HG03139 (cell line): Measurements from ENCODE around the gene AEBP1.
"Not testable (repeated sequence)": the region's sequence is repeated elsewhere in the genome, so short reads cannot be mapped to it uniquely, and the experiment has no call there.

Experiments used
- ATAC-seq: cut with Tn5 transposase; IDR thresholded peaks from one replicate; pipeline ENCODE4 v1.9.1; 2021; ENCODE audit not compliant: unreplicated experiment

Gene AEBP1

DNA sequence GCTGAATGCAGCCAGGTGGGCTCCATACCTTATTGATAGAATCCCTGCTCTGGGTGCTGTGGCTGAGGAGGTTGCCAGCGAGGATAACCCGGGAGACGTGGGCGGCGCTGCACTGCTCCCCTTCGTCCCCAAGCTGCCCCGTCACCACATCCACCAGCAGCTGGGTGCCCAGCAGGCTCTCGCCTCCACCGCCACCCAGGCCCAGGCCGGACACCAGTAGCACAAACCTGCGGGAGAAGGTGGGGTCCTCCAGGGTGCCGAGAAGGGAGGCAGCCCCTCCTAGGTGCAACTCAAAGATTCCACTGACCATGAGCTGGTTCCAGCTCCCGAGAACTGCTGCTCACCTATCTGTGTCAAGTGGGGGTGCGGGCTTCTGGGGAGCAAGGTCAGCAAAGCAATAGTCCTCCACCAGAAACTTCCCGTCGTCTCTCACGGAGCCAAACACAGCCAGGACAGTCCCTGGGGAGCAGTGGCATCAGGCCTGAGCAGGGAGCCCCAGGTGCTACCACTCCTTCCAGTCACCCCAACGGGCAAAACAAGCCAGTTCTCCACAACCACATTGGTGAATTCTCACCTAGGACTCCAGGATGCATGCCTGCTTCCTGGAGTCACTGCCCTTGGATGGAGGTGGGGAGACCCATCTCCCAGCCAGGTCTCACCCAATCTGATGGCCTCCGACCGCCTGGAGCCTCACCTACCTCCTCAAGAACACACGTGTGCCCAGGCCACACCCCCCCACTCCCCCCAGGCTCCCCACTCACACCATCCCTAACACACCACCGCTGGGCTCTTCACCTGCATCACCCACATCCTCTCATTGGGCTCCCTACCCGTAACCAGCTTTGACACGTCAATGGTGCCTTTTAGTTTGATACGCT, 12.9 kb downstream of the AEBP1 start:
- ATAC-seq, result no peak

DNA sequence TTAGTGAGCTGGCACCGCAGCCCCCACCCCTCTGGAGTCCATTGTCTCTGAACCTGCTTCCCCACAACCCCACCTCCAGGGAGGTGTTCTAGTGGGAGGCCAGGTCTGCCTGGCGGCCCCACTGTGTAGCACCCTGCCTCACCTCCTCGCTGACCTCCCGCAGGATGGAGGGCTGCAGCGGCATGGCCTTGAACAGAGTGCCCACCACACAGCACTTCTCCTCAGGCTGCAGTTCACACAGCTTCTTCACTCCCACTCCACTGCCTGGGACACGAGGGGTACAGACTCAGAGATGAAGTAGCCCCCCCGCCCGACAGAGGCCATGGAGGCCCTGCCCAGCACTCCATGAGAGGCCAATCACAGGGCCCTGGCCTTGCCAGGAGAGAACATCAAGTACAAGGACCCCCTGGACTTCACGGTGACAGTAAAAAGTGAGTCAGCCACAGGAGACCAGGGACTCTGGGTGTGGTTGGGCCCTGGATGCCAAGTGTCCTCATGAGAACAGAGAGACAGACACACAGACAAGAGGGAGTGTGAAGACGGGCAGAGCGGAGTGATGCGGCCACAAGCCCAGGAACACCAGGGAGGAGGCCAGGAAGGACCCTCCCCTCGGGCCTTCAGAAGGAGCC, 13.8 kb downstream of the AEBP1 start:
- ATAC-seq, result no peak

DNA sequence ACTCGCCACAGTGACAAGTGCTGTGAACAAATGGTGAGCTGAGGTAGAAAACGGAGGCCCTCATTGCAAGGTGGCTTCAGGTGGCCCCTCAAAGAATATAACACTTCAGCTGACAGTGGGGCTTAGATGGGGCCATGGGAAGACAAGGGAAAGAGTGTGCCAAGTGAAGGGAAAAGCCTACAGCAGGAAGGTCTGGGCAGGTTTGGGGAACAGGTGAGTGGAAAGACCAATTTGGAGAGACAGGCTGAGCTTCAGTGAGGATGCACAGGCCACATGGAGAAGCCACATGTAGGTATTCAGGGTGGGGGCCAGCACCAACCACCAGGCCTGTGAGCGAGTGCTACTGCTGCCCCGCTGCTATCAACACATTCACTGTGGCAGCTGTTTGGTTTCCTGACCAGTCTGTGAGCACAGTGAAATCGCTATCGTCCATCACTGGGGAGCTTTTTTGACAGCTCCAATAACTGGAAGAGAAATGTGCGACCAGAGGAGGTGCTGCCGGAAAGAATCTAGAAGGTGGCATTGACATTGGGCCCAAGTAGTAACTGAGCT, 15.8 kb downstream of the AEBP1 start:
- no peak for ATAC-seq

DNA sequence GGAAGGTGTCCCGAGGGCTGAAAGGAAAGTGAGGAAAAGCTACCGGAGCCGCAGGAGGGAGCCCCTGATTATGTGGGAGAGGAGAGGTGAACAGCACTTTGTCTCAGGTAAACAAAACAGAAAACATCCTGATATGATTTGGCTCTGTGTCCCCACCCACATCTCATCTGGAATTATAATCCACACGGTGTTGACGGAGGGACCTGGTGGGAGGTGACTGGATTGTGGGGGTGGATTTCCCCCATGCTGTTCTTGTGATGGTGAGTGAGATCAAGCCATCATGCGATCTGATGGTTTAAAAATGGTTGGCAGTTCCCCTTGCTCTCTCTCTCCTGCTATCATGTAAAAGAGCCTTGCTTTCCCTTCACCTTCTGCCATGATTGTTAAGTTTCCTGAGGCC, 16.2 kb downstream of the AEBP1 start:
- ATAC-seq, result no peak

DNA sequence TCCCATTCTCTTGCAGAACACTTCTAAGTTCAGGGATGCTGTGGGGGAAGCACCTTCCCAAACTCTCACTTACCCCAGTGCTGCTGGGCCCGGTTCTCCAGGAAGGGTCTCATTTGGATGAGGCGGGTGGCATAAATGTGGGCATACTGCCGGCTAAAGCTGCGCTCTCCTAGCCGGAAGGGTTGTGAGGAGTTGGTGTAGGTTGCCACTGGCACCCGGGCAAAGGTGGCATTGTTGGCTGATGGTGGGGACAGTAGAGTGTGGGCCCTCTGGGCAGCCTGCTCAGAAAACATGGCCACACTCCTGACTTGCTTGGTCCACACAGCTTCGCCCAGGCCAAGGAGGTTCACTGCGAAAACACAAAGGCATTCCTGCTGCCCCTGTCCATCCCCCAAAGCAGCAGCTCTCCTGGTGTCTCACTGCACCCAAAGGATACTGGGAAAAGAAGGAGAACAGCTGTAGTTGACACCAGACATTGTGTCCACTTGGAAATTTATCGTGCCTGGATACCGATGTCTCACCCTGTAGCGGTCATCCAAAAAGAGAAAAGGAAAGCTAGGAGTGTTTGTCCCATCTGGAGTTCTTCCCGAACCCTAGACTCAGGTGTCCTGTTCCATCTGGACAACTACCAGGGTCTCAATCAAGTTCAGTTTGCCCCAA, 17.7 kb downstream of the AEBP1 start:
- ATAC-seq, result no peak

DNA sequence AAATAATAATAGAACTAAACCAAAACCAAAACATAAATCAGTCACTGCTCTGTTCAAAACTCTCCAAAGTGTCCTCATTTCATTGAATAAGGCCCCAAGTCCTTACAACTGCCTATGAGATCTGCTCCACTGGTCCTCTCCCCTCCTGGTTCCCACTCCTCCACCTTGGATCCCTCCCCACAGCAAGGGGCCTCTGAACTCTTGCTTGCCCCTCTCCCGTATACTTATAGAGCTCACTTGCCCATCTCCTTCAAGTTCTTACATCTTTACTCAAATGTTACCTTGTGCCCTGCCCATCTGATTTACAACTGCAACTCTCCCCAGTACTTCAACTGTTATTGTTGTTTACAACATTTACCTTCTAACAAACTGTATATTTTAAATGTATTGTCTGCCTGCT, 18.4 kb downstream of the AEBP1 start:
- no peak for ATAC-seq

DNA sequence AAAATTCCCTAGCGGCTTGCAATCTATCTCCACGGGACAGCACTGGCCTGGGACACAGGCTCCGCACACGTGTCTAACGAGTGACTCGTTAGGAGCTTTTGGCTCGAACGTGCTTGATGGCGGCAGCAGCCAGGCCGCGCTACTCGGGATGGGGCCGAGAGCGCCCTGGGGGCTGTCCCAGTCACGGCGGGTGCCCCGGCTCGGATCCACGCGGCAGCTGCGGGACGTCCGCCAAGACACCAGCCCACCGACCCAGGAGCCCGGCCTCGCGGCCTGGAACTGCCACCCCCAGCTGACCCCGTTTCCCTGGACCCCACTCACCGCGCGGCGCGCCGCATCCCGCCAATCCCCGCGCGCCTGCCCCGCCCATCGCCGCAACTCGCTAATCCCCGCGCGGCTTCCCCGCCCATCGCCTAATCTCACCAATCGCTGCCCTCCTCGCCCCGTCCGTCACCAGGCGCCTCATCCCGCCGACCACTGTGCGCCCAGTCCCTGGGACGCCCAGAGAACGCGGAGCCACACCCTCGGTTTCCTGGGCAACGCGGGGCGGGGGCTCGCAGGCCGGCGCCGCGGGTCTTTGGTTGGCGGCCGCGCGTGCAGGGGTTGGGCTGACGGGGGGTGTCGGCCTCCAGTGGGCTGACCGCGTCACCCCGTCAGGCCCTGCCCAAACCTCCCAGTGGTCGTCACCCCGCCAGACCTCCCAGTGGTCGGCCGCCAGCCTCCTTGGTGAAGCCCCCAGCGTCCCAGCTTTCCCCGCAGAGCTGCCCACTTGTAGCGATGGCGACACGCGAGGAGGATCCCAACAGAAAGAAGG, 19.3 kb downstream of the AEBP1 start, which contains the start of gene POLD2:
POLD2 (minus strand) TSS at position 359 of the 814 bp plus-strand sequence. CDS start 1,495 bp downstream, outside the sequence.
- peak; percentile 98 for ATAC-seq

DNA sequence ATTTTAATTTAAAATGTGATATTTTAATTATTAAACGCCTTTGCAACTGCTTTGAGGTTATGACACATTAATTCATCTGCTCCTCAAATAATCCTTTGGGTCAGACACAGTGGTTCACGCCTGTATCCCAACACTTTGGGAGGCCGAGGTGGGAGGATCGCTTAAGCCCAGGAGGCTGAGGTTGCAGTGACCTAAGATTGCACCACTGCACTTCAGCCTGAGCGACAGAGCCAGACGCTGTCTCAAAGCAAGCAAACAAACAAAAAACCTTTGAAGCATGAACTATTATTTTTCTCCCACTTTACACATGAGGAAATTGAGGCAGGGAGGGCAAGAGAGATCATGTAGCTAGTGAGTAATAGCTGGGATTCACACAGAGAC, 20.7 kb downstream of the AEBP1 start:
- ATAC-seq, result no peak

DNA sequence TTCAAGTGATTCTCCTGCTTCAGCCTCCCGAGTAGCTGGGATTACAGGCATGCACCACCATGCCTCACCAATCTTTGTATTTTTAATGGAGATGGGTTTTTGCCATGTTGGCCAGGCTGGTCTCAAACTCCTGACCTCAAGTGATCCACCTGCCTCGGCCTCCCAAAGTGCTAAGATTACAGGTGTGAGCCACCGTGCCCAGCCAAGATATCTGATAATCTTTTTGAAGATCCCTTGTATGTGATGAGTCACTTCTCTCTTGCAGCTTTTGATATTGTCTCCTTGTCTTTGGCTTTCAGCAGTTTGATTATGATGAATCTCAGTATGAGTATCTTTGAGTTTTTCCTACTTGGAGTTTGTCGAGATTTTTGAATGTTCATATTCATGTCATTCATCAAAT, 22.4 kb downstream of the AEBP1 start:
- not testable (repeated sequence) for ATAC-seq

DNA sequence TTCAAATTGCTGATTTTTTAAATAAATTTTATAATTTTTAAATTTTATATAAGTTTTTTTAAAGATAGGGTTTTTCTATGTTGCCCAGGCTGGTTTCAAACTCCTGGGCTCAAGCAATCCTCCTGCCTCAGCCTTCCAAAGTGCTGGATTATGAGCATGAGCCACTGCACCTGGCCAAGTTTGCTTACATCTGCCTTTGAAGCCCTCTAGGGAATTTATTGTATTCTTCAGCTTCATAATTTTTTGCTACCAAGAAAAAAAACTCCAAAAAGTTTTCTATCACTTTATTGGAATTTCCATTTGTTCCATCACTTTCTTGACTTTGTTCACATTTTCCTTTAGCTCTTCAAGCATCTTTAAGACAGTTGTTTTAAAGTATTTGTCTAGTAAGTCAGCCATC, 23.0 kb downstream of the AEBP1 start:
- ATAC-seq, result no peak

DNA sequence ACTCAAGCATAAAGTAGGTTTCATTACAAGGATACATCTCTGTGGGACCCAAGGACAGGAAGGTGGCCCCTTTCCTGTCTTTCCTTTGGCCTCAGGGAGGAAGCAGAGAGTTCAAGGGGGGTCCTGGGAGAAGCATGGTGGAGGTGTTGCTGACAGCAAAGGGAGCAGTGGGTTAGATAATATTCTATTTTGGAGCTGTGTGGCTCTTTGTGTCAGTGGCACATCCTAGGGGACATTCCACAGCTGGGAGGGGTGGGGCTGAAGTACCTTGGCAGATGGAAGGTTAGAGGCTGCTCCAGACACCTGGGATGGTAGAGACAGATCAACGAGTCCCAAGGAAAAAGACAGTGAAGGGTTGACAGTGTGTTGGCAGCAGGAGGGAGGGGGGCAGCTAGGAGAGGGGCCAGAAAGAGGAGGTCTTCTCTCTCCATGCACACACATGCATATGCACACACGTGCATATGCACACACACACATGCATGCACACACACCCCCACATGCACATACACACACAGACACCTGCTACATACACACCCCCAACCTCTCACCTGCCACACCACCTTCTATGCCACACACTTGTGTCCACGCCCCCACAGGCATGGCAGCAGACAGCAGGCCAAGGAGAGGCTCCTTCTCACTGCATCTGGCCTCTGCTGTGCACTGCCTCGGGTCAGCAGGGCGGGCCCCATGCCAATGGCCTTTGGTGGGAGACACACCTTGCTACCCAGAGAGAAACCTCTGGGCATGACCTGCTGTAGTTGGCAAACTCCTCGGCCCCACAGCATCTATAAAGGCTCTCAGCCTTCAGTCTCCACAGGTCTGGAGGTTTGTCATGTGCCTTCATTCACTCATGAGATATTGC, 24.8 kb downstream of the AEBP1 start:
- no peak for ATAC-seq

DNA sequence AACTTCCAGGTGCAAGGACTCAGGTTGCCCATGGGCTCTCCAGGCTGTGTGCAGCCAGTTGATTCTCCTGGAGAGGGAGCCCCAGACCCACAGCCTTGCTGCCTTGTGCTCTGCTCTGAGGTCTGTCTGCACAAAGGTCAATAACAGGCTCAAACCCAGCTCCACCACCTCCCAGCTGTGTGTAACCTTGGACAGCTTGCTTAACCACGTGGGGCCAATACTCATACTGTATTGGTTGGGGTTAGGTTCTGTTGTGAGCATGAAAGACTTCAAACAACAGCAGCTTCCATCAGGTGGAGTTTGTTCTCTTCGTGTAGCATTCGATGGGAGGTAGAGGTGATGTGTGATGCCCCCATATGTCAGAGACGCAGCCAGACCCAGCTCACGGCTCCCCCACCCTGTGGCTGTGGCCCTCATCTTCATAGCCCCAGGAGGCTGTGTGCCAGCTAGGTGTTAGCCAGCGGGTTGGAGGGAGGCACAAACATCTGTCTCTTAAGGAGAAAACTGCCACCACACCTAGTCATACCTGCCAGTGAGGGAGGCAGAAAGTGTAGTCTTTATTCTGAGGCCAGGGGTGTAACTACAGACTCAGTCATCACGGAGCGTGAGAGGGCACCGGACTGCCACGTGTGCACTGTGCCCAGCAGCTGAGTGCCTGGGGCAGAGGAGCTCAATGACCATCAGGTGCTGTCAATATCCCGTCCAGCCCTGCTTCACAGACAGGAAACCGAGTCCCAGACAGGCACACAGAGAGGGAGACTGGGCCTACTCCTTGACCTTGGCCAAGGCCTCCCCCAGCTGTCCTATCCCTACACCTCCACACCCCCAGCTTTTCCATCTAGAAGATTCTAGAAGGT, 27.3 kb downstream of the AEBP1 start:
- ATAC-seq, result no peak

DNA sequence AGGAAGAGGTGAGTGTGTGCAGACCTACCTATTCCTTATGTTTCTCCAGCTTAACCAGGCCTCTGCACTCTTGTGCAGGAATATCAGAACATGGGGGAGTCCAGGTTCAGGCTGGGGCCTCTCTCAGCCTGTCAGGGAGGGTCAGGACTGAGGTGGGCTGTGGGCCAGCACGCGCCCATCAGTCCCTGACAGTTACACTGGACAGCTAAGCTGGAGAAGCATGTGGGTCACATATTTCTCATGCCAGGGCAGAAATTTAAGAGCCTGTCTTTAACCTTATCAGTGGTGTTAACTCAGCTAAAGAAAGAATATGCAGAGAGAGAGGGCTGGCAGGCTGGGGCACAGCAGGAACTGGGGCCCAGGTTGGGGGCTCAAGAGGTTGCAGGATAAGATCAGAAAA, 27.9 kb downstream of the AEBP1 start:
- ATAC-seq, result no peak

DNA sequence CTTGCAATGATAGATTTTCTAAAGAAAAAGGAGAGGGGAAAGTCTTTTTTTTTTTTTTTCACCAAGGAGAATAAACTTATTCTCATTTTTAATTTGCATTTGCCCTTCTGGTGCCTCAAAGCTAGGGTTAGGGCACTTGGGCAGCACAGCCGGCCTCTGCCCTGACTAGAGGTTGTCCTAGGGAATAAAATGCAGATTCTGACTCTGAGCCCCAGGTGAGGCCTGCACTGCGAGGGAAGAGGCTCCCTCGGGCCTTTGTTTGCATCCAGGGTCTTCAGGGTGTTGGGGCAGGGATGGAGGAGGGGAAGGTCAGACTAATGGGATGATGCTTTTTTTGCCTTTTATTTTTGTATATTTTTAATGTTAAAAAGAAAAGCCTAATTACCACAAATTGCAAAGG, 29.1 kb downstream of the AEBP1 start:
- no peak for ATAC-seq

DNA sequence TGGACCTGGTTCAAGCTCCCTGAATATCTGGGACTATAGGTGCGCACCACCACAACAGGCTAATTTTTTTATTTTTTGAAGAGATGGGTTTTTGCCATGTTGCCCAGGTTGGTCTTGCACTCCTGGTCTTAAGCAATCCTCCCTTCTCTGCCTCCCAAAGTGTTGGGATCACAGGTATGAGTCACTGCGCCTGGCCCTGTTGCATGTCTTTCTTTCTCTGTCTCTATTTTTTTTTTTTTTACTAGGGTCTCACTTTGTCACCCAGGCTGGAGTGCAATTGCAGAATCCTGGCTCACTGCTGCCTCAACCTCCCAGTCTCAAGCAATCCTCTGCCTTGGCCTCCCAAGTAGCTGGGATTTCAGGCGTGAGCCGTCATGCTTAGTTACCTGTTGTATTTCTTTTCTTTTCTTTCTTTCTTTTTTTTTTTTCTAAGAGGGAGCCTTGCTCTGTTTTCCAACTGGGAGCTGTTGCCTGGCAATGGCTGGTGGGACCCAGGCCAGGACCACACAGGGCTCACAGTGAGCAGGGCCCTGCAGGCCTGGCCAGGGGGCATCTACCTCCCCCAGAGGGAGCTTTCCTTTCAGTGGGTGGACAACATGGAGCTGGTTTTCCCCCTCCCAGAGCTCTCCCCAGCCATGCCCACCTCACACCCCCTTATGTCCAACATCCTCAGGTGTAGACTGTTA, 30.9 kb downstream of the AEBP1 start:
- ATAC-seq, result no peak

DNA sequence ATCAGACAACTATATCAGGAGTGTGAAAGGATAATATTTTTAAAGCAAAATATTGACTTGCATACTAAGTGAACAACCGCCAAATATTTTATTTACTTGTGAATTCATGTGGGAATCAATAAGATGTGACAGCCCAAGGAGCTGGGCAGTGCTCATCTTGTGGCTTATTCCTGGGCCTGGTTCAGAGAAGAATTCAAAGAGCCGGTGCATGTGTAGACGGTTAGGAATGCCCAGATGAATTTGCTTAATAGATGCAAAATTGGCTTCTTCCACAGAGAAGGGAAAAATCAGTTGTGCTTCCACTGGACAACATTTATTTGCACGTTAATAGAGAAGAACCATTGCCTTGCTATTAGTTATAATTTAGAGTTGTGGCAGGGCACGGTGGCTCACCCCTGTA, 32.6 kb downstream of the AEBP1 start:
- no peak for ATAC-seq

DNA sequence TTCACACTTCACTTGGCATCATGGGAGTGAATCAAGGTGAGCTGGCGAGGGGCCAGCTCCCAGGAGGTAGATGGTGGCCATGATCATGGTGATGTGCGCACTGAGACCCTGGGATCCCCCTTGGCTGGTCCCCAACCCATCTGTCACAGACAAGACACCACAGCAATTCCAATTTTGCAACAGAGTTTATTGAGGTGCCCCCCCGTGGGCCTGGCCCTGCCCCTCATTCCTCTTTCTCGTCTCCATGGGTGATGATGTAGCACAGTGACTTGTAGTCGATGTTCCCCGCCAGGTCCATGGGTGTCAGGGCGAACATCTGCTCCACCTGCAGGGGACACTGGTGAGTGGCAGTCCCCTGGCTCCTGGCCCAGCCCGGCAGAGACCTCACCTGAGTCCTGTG, 34.6 kb downstream of the AEBP1 start:
- no peak for ATAC-seq

DNA sequence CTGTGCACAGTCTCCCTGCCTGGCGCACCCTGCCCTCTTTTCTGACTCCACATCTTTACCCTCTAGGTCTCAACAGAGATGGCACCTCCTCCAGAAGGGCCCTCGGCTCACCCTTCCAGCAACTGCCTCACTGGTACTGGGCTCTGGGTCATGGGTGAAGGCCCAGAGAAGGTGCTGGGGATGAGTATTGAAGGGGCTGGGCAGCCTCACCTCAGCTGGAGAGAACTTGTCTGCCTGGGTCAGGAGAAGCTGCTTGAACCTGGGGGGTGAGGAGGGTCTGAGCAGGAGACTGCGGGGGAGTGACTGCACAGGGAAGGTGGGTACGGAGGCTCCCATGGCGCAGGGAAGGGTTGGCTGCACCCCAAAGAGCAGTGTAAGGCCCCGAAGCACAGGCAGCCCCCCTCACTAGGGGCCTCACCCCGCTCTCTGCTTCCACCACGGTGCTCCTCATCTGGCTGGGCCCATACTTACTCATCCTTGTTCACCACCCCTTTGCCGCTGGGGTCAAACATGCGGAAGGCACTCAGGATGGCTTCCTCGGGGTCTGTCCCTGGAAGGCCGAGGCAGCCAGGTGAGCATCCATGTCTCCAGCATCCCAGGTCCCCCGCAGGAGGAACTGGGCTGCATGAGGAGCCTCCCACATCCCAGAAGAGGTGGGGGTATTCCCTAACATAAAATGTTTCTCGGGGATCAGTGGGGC, 35.3 kb downstream of the AEBP1 start:
- ATAC-seq, result no peak
